K562 (cell line): Measurements from ENCODE around the gene PCK2. TPM values are rescaled to one million over a fixed set of nuclear protein-coding genes. Genes with fewer than 3 reads are reported as not detected.
A peak's percentile ranks its signal among the peaks of the same experiment; 100 is the strongest.

Experiments used
- ATF2 ChIP-seq: sonication (generic); formaldehyde crosslinking; IDR thresholded peaks from 2 replicates; pipeline ENCODE4 v1.8.1; 2022; ENCODE audit warnings: missing genetic modification reagents
- CREB3 ChIP-seq: fragments of 450-650 bp; conservative IDR thresholded peaks from 2 replicates; pipeline ENCODE4 v1.6.1; 2016; ENCODE audit warnings: missing genetic modification characterization, low read depth, mild to moderate bottlenecking, missing compliant biosample characterization, moderate library complexity
- ETV5 ChIP-seq: sonication (generic); formaldehyde crosslinking; IDR thresholded peaks from 2 replicates; pipeline ENCODE4 v1.4.0; 2020; ENCODE audit warnings: low read depth, mild to moderate bottlenecking, missing genetic modification reagents
- GTF2A2 ChIP-seq: IDR thresholded peaks from 2 replicates; pipeline ENCODE4 v1.6.1; 2016; ENCODE audit warnings: mild to moderate bottlenecking, missing genetic modification characterization, missing compliant biosample characterization
- REST ChIP-seq, 2 experiments: fragments of 450-650 bp; formaldehyde crosslinking in 1 of 2; IDR thresholded peaks; 2 replicates each; pipeline versions ENCODE4 v1.4.0 to v1.6.1; 2014 to 2020; ENCODE audit warnings: mild to moderate bottlenecking in 2 of 2, borderline replicate concordance in 1 of 2, low read depth in 1 of 2
- SMARCA5 ChIP-seq: fragments of 450-650 bp; IDR thresholded peaks from 2 replicates; pipeline ENCODE4 v1.6.1; 2016
- ZNF143 ChIP-seq: sonication (generic); formaldehyde crosslinking; IDR thresholded peaks from 2 replicates; pipeline ENCODE4 v1.9.0; 2022; ENCODE audit warnings: mild to moderate bottlenecking, missing genetic modification reagents
- polyA plus RNA-seq, 8 experiments: library from polyadenylated mRNA; depleted of rRNA in 4 of 8; stranded (reverse) in 5 of 8; unstranded in 3 of 8; fragments of >200 nt; fragmentation: Nextera tagmentation in 2 of 8; fragmentation: Illumina TruSeq in 1 of 8; extraction: Ambion mirVana in 2 of 8; extraction: Trizol in 1 of 8; gene quantifications; 2 replicates each; pipeline versions ENCODE4 v1.2.1 to v1.2.3, GENCODE V29; 2011 to 2014; ENCODE audit warnings: inconsistent platforms in 1 of 8, missing spikeins in 1 of 8
- total RNA-seq, 7 experiments: library from RNA; depleted of rRNA in 6 of 7; stranded (reverse); fragments of >200 nt in 6 of 7; fragmentation: Illumina TruSeq in 2 of 7; extraction: Trizol in 2 of 7; gene quantifications; 2 replicates each; pipeline versions ENCODE4 v1.2.1 to v1.2.3, GENCODE V29; 2011 to 2021; ENCODE audit warnings: low replicate concordance in 1 of 7
- TF ChIP-seq, protein P1 (sequence below), 2 experiments: fragments of 150-350 bp in 1 of 2; IDR thresholded peaks; 2 replicates each; pipeline ENCODE4 v1.6.1; 2012 to 2016; ENCODE audit warnings: low read depth in 2 of 2, low read length in 2 of 2, mild to moderate bottlenecking in 1 of 2, moderate library complexity in 1 of 2
- TF ChIP-seq, protein P2 (sequence below): sonication (generic); formaldehyde crosslinking; IDR thresholded peaks from 2 replicates; pipeline ENCODE4 v1.8.0; 2022; ENCODE audit warnings: missing genetic modification reagents, mild to moderate bottlenecking, moderate library complexity, borderline replicate concordance

Gene PCK2
- total and polyA plus RNA-seq, 9 of the 15 experiments (the other 6 are each of a cell fraction or from before 2014, with no cell fraction given), result 3.3 to 60.9 (median 30.4) TPM

GRCh38 chr14:24051789-24052655 is 42.1 kb upstream of the PCK2 start, which contains the start of gene CARMIL3 (continued):
- TF ChIP-seq, protein P1, sequence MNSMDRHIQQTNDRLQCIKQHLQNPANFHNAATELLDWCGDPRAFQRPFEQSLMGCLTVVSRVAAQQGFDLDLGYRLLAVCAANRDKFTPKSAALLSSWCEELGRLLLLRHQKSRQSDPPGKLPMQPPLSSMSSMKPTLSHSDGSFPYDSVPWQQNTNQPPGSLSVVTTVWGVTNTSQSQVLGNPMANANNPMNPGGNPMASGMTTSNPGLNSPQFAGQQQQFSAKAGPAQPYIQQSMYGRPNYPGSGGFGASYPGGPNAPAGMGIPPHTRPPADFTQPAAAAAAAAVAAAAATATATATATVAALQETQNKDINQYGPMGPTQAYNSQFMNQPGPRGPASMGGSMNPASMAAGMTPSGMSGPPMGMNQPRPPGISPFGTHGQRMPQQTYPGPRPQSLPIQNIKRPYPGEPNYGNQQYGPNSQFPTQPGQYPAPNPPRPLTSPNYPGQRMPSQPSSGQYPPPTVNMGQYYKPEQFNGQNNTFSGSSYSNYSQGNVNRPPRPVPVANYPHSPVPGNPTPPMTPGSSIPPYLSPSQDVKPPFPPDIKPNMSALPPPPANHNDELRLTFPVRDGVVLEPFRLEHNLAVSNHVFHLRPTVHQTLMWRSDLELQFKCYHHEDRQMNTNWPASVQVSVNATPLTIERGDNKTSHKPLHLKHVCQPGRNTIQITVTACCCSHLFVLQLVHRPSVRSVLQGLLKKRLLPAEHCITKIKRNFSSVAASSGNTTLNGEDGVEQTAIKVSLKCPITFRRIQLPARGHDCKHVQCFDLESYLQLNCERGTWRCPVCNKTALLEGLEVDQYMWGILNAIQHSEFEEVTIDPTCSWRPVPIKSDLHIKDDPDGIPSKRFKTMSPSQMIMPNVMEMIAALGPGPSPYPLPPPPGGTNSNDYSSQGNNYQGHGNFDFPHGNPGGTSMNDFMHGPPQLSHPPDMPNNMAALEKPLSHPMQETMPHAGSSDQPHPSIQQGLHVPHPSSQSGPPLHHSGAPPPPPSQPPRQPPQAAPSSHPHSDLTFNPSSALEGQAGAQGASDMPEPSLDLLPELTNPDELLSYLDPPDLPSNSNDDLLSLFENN (IDR thresholded peaks at IDR 0.05; ENCODE audit: low read depth in 2 of 2, low read length in 2 of 2), result no peak
- TF ChIP-seq ETV5 (CRISPR knock-in tag) (0 out of 2 replicates have a peak, but pooled peaks have one; percentile 37), CREB3 (tag) (no peak), GTF2A2 (tag) (no peak), ATF2 (CRISPR knock-in tag) (no peak), SMARCA5 (no peak), REST (IDR thresholded peaks at IDR 0.05; ENCODE audit: borderline replicate concordance) (peak; percentile 97), REST (CRISPR knock-in tag; IDR thresholded peaks at IDR 0.05; ENCODE audit: low read depth) (peak; percentile 95), ZNF143 (CRISPR knock-in tag) (no peak)
- TF ChIP-seq, protein P2, sequence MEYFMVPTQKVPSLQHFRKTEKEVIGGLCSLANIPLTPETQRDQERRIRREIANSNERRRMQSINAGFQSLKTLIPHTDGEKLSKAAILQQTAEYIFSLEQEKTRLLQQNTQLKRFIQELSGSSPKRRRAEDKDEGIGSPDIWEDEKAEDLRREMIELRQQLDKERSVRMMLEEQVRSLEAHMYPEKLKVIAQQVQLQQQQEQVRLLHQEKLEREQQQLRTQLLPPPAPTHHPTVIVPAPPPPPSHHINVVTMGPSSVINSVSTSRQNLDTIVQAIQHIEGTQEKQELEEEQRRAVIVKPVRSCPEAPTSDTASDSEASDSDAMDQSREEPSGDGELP (CRISPR knock-in tag), result no peak
